NCI-H128 (cell line): ENCODE results near the gene MFGE8.
"Not testable (repeated sequence)": the region's sequence is repeated elsewhere in the genome, so short reads cannot be mapped to it uniquely, and the experiment has no call there.

Experiments used
- DNase-seq: peaks from one replicate; lab custom pipeline; 2025; ENCODE audit not compliant: unreplicated experiment; lab: John Stamatoyannopoulos, UW

MFGE8 gene, protein sequence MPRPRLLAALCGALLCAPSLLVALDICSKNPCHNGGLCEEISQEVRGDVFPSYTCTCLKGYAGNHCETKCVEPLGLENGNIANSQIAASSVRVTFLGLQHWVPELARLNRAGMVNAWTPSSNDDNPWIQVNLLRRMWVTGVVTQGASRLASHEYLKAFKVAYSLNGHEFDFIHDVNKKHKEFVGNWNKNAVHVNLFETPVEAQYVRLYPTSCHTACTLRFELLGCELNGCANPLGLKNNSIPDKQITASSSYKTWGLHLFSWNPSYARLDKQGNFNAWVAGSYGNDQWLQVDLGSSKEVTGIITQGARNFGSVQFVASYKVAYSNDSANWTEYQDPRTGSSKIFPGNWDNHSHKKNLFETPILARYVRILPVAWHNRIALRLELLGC

DNA sequence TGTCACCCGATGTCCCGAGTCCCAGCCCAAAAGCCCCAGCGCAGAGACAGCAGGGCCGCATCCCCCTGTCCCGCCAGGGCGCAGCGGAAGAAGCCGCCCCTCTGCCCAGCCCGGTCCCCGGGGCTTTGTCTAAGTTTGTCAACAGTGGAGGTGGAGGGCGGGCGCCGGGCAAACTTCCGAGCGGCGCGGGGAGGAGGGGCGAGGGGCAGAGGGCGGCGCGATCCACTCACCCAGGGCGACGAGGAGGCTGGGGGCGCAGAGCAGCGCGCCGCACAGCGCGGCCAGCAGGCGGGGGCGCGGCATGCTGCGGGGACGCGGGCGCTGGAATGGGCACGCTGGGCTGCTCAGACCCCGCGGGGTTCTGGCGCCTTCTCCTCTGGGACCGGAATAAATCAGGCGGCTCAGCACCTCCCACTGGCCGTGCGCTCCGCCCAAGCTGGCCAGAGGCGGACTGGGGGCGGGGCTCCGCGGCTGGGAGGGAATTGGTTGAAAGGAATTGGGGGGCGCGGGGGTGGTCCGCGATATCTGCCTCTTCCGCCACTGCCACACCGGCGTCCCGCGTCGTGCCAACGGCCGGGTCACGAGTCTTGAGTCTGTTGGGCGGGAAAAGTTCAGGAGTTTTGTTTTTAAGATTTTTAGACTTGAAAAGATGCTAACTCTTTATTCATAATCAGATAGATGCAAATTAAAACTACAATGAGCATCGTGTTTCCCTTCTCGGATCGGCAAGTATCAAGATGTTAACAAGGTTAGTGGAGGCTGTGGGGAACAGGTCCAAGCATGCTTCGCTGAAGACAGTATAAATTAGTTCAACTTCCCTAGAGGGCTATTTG lies at the start of gene MFGE8:
Gene MFGE8, minus strand, starts transcription at position 363 of the 833 bp plus-strand sequence. Its CDS starts 60 bp downstream, at position 303.
- no peak for DNase-seq

DNA sequence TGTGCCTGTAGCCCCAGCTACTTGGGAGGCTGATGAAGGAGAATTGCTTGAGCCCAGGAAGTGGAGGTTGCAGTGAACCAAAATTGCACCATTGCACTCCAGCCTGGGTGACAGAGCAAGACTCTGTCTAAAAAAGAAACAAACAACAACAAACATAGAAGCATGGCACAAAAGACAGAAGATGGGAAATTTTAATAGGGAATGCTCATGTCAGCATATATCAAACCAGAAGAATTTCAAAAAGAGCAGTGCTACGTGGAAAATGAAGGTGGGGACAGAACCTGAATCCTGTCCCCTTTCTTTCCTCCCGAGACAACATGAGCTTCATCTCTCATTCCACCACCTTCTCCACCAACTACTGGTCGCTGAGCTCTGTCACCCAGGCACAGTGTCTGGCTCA lies 46.3 kb upstream of the MFGE8 start:
- no peak for DNase-seq

DNA sequence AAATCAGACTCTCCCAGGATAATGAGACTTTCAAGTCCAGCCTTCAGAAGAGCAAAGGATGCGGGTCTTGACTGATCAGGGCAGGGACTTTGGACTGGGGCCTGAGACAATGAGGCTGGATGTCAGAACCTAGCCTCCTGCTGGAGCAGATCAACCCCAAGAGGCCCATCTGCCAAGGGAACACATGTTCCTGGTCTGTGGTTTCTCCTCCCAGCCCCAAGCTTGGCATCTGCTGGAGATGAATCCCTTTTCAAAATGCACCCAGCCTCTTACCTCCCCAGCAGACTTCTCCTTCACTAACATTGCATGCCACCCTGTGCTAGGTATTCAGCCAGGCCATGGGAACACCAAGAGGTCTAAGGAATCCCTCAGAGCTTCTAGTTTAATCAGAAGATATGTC lies 43.7 kb upstream of the MFGE8 start:
- DNase-seq: no peak

DNA sequence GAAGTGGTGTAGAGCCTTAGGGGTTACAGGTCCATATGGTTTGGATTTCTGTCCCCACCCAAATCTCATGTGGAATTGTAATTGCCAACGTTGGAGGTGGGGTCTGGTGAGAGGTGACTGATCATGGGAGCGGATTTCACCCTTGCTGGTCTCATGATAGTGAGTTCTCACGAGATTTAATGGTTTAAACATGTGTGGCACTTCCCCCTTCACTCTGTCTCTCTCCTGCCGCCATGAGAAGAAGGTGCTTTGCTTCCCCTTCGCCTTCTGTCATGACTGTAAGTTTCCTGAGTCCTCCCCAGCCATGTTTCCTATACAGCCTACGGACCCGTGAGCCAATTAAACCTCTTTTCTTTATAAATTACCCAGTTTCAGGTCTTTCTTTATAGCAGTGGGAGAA lies 43.1 kb upstream of the MFGE8 start:
- no peak for DNase-seq

DNA sequence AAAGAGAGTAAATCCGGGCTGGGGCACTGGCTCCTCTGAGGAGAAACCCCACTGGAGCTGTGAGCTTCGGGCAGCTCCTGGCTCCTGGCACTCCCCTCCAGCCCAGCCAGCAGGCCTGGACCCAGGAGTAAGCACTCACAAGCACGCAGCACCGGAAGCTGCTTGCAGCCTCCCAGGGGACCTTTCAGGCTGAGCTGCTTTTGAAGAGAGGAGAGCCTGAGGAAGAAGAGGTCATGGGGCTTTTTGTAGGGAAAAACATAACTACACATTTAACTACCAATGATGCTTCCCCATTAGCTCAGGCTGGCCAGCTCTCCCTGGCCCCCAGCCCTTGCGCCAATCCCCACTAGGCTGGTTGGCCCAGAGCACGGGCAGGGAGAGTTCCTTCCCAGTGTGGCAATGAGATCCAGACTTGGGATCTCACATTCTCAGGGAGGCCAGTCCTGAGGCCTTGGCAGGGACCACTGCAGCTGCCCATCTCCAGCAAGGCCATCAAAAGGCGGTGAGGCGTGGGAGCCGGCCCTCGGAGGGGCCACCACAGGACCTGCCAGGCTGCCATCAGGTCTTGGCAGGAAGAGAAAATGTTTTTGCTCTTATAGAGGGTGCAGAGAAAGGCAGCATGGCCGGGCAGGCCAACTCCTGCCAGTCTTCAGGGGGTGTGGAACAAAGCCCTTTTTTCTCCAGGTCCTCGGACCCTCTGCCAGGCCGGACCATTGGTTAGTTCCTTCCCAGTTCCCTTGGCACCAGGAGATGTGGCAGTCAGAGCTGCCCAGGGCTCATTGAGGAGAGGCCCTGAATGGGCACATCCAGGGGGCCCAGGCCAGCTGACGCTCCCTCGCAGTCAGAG lies 41.5 kb upstream of the MFGE8 start:
- no peak for DNase-seq

DNA sequence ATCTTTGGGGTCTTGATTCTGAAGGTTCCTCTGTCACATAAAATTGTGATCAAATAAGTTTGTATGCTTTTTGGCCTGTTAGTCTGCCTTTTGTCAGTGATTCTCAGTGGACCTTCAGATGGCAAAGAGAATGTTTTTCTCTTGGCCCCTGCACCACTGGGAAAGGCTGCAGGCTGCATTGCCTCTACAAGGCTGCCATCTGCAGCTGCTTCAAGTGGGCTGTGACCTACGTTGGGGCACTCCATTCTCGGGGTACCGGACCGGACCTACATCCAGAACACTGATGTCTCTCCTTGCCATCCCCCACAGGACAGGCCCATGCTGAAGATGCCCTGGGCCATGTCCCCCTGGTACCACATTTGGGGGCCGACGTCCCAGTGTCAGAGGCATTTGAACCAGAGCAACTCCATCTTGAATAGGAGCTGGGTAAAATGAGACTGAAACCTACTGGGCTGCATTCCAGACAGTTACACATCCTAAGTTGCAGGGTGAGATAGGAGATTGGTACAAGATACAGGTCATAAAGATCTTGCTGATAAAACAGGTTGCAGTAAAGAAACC lies 37.5 kb upstream of the MFGE8 start:
- no peak for DNase-seq

DNA sequence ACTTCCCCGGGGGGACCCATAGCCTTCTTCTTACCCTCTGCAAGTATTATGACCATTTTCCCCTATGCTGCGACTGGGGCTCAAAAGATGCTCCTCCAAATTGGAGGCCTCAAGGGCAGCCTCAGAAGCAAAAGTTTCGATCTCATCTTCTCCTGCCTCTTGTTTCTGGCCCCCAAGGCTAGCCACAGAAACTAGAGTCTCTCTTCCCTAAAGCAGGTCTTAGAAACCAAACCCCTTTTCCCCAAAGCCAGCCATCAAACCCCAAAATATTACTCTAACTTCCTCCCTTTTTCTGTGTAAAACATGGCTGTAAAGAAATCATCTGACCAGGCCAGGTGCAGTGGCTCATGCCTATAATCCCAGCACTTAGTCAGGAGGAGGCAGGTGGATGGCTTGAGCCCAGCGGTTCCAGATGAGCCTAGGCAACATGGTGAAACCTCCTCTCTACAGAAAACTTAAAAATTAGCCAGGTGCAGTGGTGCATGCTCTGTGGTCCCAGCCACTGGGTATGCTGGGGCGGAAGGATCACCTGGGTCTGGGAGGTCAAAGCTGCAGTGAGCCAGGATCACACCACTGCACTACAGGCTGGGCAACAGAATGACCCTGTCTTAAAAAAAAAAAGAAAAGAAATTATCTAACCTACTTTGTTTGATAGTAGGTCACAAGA lies 36.7 kb upstream of the MFGE8 start:
- no peak for DNase-seq

DNA sequence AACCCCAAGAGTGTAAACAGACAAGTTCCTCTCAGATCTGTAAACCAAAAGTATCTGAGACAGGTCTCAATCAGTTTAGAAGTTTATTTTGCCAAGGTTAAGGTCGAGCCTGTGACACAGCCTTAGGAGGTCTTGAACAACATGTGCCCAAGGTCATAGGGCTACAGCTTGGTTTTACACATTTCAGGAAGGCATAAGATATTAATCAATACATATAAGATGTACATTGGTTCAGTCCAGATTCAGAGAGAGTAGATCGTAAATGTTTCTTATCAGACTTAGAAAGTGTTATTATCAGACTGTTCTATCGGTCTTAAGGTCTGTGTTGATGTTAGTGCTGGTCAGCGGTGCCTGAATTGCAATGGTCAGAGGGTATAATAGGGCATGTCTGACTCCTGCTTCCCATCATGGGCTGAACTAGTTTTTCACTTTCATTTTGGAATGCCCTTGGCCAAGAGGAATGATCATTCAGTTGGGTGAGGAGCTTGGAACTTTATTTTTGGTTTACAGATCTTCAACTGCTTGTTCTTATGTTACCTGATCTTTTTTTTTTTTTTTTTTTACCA lies 27.0 kb upstream of the MFGE8 start:
- no peak for DNase-seq

DNA sequence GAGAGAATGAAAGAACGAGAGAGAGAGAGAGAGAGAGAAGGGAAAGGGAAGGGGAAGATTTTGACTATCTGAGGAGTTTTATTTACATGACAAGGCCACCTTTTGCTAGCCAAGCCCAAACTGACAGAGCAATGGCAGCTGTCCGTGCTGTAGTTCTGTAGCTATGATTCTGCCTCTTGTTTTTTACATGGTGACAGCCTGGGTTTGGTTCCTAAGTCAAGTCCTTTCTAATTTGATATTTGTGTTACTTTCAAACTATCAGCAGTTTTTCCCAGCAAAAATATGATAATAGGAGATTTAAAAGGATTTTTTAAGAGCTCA lies 26.3 kb upstream of the MFGE8 start:
- DNase-seq: no peak

DNA sequence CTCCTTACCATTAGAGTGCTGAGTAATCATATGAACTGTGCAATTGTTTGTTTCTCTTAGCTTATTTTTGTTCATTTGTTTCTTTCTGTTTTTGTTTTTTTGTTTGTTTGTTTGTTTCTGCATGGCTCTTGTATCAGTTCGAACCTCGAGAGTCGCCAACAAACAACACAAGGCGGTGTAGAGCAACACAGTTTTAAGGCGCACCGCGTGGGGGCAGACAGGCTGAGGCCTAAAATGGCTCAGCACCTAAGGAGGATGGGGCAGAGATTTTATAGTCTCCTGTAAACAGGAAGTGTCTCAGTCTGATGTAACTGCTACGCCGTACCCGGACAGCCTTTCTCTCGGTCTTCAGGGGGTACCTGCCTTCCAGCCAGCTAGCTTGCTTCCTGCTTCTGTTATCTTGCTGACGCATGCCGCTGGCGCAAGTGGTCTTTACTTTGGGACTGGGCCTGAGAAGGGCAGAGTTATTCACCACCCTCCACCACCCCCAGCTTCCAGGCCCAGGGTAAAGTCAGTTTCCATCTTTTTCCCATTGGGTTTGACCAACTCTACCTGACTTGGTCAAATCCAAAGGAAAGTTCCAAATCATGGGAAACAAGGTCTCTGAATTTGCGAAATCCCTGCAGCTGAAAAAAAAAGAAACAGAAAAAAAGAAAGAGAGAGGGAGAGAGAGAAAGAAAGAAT lies 25.8 kb upstream of the MFGE8 start:
- no peak for DNase-seq

DNA sequence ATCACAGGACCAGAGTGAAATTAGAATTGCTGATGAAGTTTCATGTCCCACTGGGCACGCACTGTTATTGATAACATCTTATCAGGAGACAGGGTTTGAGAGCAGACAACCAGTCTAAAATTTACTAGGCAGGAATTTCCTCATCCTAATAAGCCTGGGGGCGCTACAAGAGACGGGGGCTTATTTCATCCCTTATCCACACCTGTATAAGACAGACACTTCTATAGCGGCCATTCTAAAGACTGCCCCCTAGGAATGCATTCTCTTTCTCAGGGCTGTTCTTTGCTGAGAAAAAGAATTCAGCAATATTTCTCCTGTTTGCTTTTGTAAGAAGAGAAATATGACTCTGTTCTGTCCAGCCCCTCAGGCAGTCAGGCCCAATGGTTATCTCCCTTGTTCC lies 21.3 kb upstream of the MFGE8 start:
- DNase-seq: not testable (repeated sequence)

DNA sequence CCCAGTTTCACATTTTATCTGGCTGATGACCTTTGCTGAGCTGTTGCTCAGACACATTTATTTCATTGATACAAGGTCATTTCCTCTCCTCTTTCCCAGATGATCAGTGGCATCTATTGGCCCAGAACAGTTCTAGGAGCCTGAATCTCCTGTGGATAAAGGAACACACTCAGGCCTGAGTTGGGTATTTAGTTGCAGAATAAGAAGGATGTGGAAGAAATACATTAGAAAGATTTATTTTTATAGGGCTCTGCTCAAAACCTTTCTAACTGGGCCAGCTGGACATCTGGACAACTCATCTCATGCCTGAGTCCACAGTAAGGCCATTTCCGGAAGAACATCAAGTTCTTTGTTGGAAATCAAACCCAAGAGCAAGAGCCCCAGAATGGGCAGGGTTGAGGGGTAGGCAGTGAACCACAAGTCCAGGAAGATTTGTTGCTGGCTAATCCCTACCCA lies 19.7 kb upstream of the MFGE8 start:
- no peak for DNase-seq

DNA sequence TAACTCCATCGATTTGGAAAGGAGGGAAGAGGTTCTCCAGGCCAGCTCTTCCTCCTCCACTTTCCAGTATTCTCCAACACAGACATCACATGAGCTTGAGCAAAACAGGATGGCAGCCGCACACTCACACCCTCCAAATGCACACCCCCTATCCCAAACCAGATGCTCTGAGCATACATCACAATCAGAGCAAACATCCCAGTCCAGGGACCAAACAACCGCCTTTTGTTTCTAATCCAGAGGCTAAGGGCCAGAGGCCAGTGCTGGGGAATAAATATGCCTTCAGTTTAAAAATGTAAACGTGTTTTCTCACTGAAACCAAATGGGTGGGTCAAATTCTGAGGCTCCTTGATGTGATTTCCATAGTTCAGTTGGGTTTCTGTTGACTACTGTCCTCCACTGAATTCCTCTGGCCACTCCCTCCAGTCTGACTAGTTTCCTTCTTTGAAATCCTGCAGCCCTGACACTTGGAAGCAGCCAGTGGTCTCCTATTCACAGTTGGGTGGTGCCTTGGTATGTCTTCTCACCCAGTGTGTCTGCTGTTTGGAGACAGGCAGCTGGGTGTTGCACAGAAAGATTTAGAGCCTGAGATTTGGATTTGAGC lies 19.2 kb upstream of the MFGE8 start:
- DNase-seq: no peak

DNA sequence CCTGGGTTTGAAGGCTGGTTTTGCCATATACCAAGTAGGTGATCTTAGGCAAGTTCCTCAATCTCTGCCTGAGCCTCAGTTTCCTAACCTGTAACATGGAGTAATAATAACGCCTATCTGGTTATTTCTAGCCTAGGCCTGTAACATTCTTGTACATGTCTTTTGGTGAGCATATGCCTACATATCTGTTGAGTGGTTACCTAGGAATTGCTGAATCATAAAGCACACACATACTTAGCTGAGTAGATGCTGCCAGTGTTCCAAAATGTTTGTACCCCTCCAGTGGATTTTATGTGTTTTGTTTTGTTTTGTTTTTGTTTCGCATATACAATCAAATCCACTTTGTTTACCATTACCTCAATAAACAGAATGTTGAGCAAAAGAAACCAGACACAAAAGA lies 17.4 kb upstream of the MFGE8 start:
- DNase-seq: no peak

DNA sequence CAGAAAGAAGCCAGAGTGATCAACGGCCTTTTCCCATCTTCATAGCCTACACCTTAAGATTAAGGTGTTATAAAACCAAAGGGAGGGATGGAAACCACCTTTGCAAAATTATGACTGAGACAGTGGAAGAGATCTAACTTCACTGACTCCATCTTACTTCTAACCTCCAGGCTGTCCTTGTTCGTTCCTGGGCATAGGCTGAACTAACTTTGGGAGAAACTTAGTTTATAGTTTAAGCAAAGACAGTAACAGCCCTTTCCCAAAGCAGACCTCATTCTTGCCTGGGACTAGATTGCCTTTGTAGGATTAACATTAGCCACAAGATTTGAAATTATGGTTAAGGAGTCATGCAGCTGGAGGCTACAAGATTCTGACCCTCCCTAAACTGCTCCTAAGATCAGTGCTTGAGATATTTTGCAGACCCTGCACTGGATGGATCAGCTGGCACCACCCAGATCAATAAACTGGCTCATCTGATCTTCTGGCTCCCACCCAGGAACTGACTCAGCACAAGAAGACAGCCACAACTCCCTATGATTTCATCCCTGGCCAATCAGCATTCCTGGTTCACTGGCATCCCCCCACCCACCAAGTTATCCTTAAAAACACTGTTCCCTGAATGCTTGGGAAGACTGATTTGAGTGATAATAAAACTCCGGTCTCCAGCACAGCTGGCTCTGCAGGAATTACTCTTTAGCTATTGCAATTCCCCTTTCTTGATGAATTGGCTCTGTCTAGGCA lies 16.3 kb upstream of the MFGE8 start:
- DNase-seq: not testable (repeated sequence)

DNA sequence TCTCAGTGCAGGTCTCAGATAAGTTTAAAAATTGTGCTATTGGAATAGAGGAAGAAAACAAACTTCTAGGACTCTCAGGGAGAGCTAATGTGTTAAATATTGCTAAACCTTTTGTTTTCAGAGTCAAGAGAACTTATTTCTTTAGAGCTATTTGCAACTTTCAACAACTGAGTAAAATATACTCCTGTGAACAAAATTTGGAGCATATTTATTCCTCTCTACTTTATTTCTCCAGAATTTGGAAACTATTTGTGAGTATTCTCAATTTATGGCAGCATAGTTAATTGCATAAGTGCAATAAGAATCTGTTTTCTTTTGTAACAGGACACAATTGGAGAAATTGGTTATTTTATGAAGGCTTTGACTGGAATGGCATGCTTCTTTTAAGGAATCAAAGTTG lies 15.0 kb upstream of the MFGE8 start:
- DNase-seq: not testable (repeated sequence)

DNA sequence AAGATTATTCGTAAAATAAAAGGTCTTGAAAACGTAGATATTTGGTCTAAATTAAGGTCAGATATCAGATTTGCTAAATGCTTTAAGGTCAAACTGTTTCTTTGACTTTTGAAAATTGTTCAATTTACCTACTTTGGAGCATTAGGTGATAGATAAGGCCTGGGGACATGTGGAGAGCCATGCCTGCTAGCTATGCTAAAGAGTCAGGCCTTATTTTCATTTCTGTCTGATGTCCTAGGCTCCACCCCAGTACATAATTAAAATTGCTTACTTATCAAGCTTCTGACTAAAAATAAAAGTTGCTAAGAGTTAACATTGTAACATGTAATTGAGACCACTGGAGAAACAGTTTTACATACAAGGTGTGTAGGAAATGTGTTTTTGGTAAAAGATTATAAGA lies 12.5 kb upstream of the MFGE8 start:
- DNase-seq: not testable (repeated sequence)

DNA sequence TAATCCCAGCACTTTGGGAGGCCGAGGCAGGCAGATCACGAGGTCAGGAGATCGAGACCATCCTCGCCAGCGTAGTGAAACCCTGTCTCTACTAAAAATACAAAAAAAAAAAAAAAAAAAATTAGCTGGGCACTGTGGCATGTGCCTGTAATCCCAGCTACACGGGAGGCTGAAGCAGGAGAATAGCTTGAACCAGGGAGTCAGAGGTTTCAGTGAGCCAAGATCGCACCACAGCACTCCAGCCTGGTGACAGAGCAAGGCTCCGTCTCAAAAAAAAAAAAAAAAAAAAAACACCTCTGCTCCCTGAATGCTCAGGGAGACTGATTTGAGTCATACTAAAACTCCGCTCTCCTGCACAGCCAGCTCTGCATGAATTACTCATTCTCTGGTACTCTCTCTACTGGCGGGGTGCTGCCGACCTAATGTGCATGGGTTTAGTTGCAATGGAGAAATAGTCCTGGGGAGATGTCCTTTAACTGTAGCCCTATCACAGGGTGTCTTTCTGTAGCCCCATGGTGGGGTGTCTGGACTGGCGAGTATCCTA lies 7.8 kb upstream of the MFGE8 start:
- not testable (repeated sequence) for DNase-seq
